Adrenal gland (tissue), 12 donors: ENCODE data around the gene C1QL4. TPM values are rescaled to one million over a fixed set of nuclear protein-coding genes. Genes with fewer than 3 reads are reported as not detected.

Source experiments
- DNase-seq, 7 donors: peaks; one replicate each; pipeline ENCODE4 v3.0.0-alpha.2; 2019 to 2020
- H3K27ac ChIP-seq, 5 donors: fragments of 200-600 bp; sonication (generic) in 4 of 5; 1 replicate in 3 of 5; 2 replicates in 2 of 5; pipeline versions ENCODE4 v1.5.1 to v1.8.0; 2016 to 2020; ENCODE audit warnings: mild to moderate bottlenecking in 1 of 5
- H3K27me3 ChIP-seq: fragments of 200-600 bp; 2 replicates; pipeline ENCODE4 v1.8.0; 2021
- H3K36me3 ChIP-seq, 2 donors: fragments of 200-600 bp; replicated peaks in 1 of 2; 1 replicate in 1 of 2; 2 replicates in 1 of 2; pipeline versions ENCODE4 v1.5.1 to v1.8.0; 2018 to 2022
- H3K4me1 ChIP-seq, 2 donors: fragments of 200-600 bp; replicated peaks in 1 of 2; 1 replicate in 1 of 2; 2 replicates in 1 of 2; pipeline versions ENCODE4 v1.5.1 to v1.8.0; 2018 to 2021
- H3K4me3 ChIP-seq, 4 donors: fragments of 200-600 bp; sonication (generic) in 3 of 4; one replicate each; pipeline ENCODE4 v1.5.1; 2016 to 2018
- H3K9me3 ChIP-seq, 3 donors: fragments of 200-600 bp; sonication (generic) in 1 of 3; replicated peaks in 1 of 3; 1 replicate in 2 of 3; 2 replicates in 1 of 3; pipeline versions ENCODE4 v1.5.1 to v1.8.0; 2016 to 2021
- CTCF ChIP-seq, 6 experiments: fragments of 450-650 bp in 4 of 6; fragments of 200-600 bp in 2 of 6; sonication (generic) in 1 of 6; IDR thresholded peaks; 1 replicate in 5 of 6; 2 replicates in 1 of 6; pipeline versions ENCODE4 v1.5.1 to v1.8.0; 2016 to 2021; ENCODE audit warnings: antibody characterized with exemption in 6 of 6, mild to moderate bottlenecking in 2 of 6, moderate library complexity in 1 of 6
- POLR2A ChIP-seq, 2 donors: fragments of 450-650 bp; IDR thresholded peaks; one replicate each; pipeline ENCODE4 v1.6.1; 2017; ENCODE audit warnings: antibody characterized with exemption in 2 of 2, mild to moderate bottlenecking in 2 of 2, moderate library complexity in 1 of 2
- WGBS, 4 donors: extraction: QIAGEN DNeasy Blood & Tissue Kit in 2 of 4; methylation state at CpG; one replicate each; pipeline versions ENCODE4 v1.1.5 to v1.1.7; 2013 to 2017; 5-methylcytosine and 5-hydroxymethylcytosine counted together
- intact Hi-C, 2 donors: fragments of 100-400 bp; cut with DNase I; formaldehyde crosslinking; loops; one replicate each; pipeline versions ENCODE4 v1.14.1 to v1.15.0; 2022 to 2023
- polyA plus RNA-seq, 3 donors: library from polyadenylated mRNA; stranded (reverse); fragments of 200-250 nt in 2 of 3; fragments of 350-450 nt in 1 of 3; fragmentation: Illumina TruSeq in 1 of 3; extraction: RNeasy Lipid Tissue Mini Kit (QIAGEN cat#74804) in 1 of 3; gene quantifications; one replicate each; pipeline ENCODE4 v1.2.3, GENCODE V29; 2013 to 2014
- total RNA-seq, 9 donors: library from RNA; depleted of rRNA in 4 of 9; stranded (reverse); fragments of >200 nt in 4 of 9; fragments of 120-200 nt in 1 of 9; fragmentation: NEBNext Ultra II Directional in 1 of 9; extraction: Animal tissue kit (Norgen Biotek cat#: 25700) in 1 of 9; gene quantifications; one replicate each; pipeline versions ENCODE4 v1.1.0 to v1.2.4, GENCODE V29; 2013 to 2023
- donor health status: healthy with polysubstance abuse.
- donor health status: Bipolar disorder and iron deficiency.
- donor health status: DM: yes; HTN: yes; CAD: no.
- donor health status: DM: no; HTN: no; CAD: no.
- donor health status: DM: no; HTN: no; CAD: no.
- donor health status: DM: yes; HTN: yes; CAD: no.

Gene C1QL4
- total and polyA plus RNA-seq, 12 donors: 0.14 to 0.20 TPM; not detected in 10

GRCh38 chr12:49349266-49349665 lies 12.3 kb upstream of the C1QL4 start:
- TF ChIP-seq CTCF (IDR thresholded peaks at IDR 0.05) (no peak), POLR2A (IDR thresholded peaks at IDR 0.05) (no peak)
- Histone ChIP-seq H3K4me3 (no peak overlapping the region), H3K4me1 (peaks cover 31 to 33% of the 10 kb centered on the region in 2 donors), H3K27ac (no peak overlapping the region), H3K27me3 (peaks cover 33% of the 10 kb centered on the region), H3K9me3 (no peaks in the 10 kb centered on the region), H3K36me3 (no peaks in the 10 kb centered on the region)
- WGBS, 4 donors: 86 to 96% (median 89%) methylated on average over 5 to 11 of the region's 11 CpGs
- intact Hi-C loops: no loop called here
- peak in 2 of 7 donors; percentile 9 to 20 for DNase-seq

- no peaks in the 10 kb centered on the region for H3K36me3 ChIP-seq
- DNase-seq: peak in 2 of 7 donors; percentile 13 to 41
- WGBS, 4 donors: 86 to 95% (median 92%) methylated on average over 1 to 5 of the region's 5 CpGs
- H3K9me3 ChIP-seq: no peaks in the 10 kb centered on the region
- H3K27me3 ChIP-seq: peaks cover 33% of the 10 kb centered on the region
- H3K4me1 ChIP-seq: peaks cover 31 to 37% of the 10 kb centered on the region in 2 donors
- TF ChIP-seq POLR2A (IDR thresholded peaks at IDR 0.05): no peak
- TF ChIP-seq CTCF (IDR thresholded peaks at IDR 0.05): no peak
- intact Hi-C loops: no loop called here
- no peak overlapping the region for H3K27ac ChIP-seq
- H3K4me3 ChIP-seq: no peak overlapping the region
These were observed 11.8 kb upstream of the C1QL4 start for GRCh38 chr12:49348781-49349180.

GRCh38 chr12:49347311-49348193 lies 10.6 kb upstream of the C1QL4 start:
- intact Hi-C loops: no loop called here
- H3K27me3 ChIP-seq: peaks cover 33% of the 10 kb centered on the region
- peak; percentile 74 to 94 (median 84) for TF ChIP-seq CTCF (IDR thresholded peaks at IDR 0.05)
- TF ChIP-seq POLR2A (IDR thresholded peaks at IDR 0.05): no peak
- peak; percentile 75 to 80 (median 78) for DNase-seq
- H3K9me3 ChIP-seq: no peaks in the 10 kb centered on the region
- H3K4me1 ChIP-seq: peaks cover 39 to 47% of the 10 kb centered on the region in 2 donors
- H3K4me3 ChIP-seq: peak overlapping the region in 1 of 4 donors; percentile 55
- 11 to 28% (median 13%) methylated on average over 16 to 37 of the region's 37 CpGs for WGBS, 4 donors
- H3K36me3 ChIP-seq: no peaks in the 10 kb centered on the region
- H3K27ac ChIP-seq: no peak overlapping the region

- intact Hi-C loops: no loop called here
- Histone ChIP-seq H3K9me3 (no peaks in the 10 kb centered on the region), H3K27ac (no peak within 1 kb of the TSS), H3K4me1 (peaks cover 40 to 53% of the 10 kb centered on the region in 2 donors), H3K27me3 (peaks cover 33% of the 10 kb centered on the region), H3K4me3 (peak within 1 kb of the TSS in 2 of 4 donors; percentile 6 to 55), H3K36me3 (no peaks in the 10 kb centered on the region)
- peak in 2 of 7 donors; percentile 24 to 53 for DNase-seq
- TF ChIP-seq CTCF (IDR thresholded peaks at IDR 0.05) (no peak), POLR2A (IDR thresholded peaks at IDR 0.05) (no peak)
- WGBS, 4 donors: 3 to 12% (median 6%) methylated on average over 15 to 47 of the region's 47 CpGs
These were observed 9.8 kb upstream of the C1QL4 start, which contains the start of gene DNAJC22 for GRCh38 chr12:49346659-49347310. Gene DNAJC22, plus strand, starts transcription at chr12:49346888. Its CDS starts 1,985 bp downstream, at chr12:49348873.
